H9 (cell line): Measurements from ENCODE around the gene XPNPEP2. TPM values are rescaled to one million over a fixed set of nuclear protein-coding genes. Genes with fewer than 3 reads are reported as not detected.

ENCODE experiments used
- DNase-seq: peaks from one replicate; pipeline ENCODE4 v3.0.0-alpha.2; 2017
- H2AFZ ChIP-seq: one replicate; pipeline ENCODE4 v1.6.1; 2013; ENCODE audit warnings: mild to moderate bottlenecking, low read length, control low read depth, moderate library complexity
- H2AK5ac ChIP-seq: 2 replicates; pipeline ENCODE4 v1.6.1; 2013; ENCODE audit warnings: low read length, control low read depth, mixed read lengths; ENCODE audit not compliant: insufficient read length
- H2BK120ac ChIP-seq: one replicate; pipeline ENCODE4 v1.6.1; 2013; ENCODE audit warnings: low read depth, mild to moderate bottlenecking, low read length, control low read depth, inconsistent platforms; ENCODE audit not compliant: poor library complexity, severe bottlenecking
- H2BK12ac ChIP-seq: 2 replicates; pipeline ENCODE4 v1.6.1; 2013; ENCODE audit warnings: low read length, control low read depth, mixed read lengths, low read depth; ENCODE audit not compliant: insufficient read length
- H2BK15ac ChIP-seq: 2 replicates; pipeline ENCODE4 v1.6.1; 2013; ENCODE audit warnings: low read depth, low read length, control low read depth
- H2BK20ac ChIP-seq: one replicate; pipeline ENCODE4 v1.6.1; 2013; ENCODE audit warnings: low read depth, mild to moderate bottlenecking, low read length, control low read depth, inconsistent platforms; ENCODE audit not compliant: poor library complexity, severe bottlenecking
- H2BK5ac ChIP-seq: 2 replicates; pipeline ENCODE4 v1.6.1; 2013; ENCODE audit warnings: low read length, control low read depth, mixed read lengths; ENCODE audit not compliant: insufficient read length
- H3K14ac ChIP-seq: 2 replicates; pipeline ENCODE4 v1.6.1; 2013; ENCODE audit warnings: low read length, control low read depth; ENCODE audit not compliant: insufficient read depth
- H3K18ac ChIP-seq: 2 replicates; pipeline ENCODE4 v1.6.1; 2013; ENCODE audit warnings: low read depth, mild to moderate bottlenecking, mixed read lengths, low read length, control low read depth; ENCODE audit not compliant: insufficient read length
- H3K23ac ChIP-seq: 2 replicates; pipeline ENCODE4 v1.6.1; 2013; ENCODE audit warnings: low read length, control low read depth, mixed read lengths, low read depth; ENCODE audit not compliant: insufficient read length
- H3K23me2 ChIP-seq: 2 replicates; pipeline ENCODE4 v1.6.1; 2013; ENCODE audit warnings: low read depth, mild to moderate bottlenecking, mixed read lengths, low read length, control low read depth; ENCODE audit not compliant: insufficient read length, poor library complexity, severe bottlenecking
- H3K27ac ChIP-seq: 2 replicates; pipeline ENCODE4 v1.5.1; 2013; ENCODE audit warnings: low read length, control low read depth, mixed read lengths, low read depth; ENCODE audit not compliant: insufficient read length
- H3K27me3 ChIP-seq: 2 replicates; pipeline ENCODE4 v1.6.1; 2013; ENCODE audit warnings: low read length, control low read depth, inconsistent platforms; ENCODE audit not compliant: insufficient read depth
- H3K4ac ChIP-seq: 2 replicates; pipeline ENCODE4 v1.6.1; 2013; ENCODE audit warnings: low read depth, mild to moderate bottlenecking, control low read depth, inconsistent platforms, low read length, moderate library complexity
- H3K4me1 ChIP-seq: 2 replicates; pipeline ENCODE4 v1.6.1; 2013; ENCODE audit warnings: low read length, control low read depth, inconsistent platforms; ENCODE audit not compliant: insufficient read depth
- H3K4me2 ChIP-seq: 2 replicates; pipeline ENCODE4 v1.6.1; 2013; ENCODE audit warnings: low read length, control low read depth, mixed read lengths; ENCODE audit not compliant: insufficient read length, insufficient read depth
- H3K56ac ChIP-seq: 2 replicates; pipeline ENCODE4 v1.6.1; 2013; ENCODE audit warnings: low read depth, mild to moderate bottlenecking, mixed read lengths, low read length, control low read depth; ENCODE audit not compliant: insufficient read length
- H3K79me1 ChIP-seq: 2 replicates; pipeline ENCODE4 v1.6.1; 2013; ENCODE audit warnings: low read depth, mild to moderate bottlenecking, moderate library complexity, low read length, control low read depth, inconsistent platforms; ENCODE audit not compliant: insufficient read depth, poor library complexity, severe bottlenecking
- H3K79me2 ChIP-seq: 2 replicates; pipeline ENCODE4 v1.6.1; 2013; ENCODE audit warnings: low read length, control low read depth, inconsistent platforms; ENCODE audit not compliant: insufficient read depth
- H3K9ac ChIP-seq: 2 replicates; pipeline ENCODE4 v1.6.1; 2013; ENCODE audit warnings: low read length, control low read depth, mixed read lengths; ENCODE audit not compliant: insufficient read length; ENCODE audit errors: extremely low read depth
- H3K9me3 ChIP-seq: one replicate; pipeline ENCODE4 v1.6.1; 2013; ENCODE audit warnings: low read depth, low read length, inconsistent platforms; ENCODE audit not compliant: control insufficient read depth
- H3T11ph ChIP-seq: one replicate; pipeline ENCODE4 v1.6.1; 2013; ENCODE audit warnings: mild to moderate bottlenecking, low read length, control low read depth, inconsistent platforms
- H4K20me1 ChIP-seq: one replicate; pipeline ENCODE4 v1.6.1; 2013; ENCODE audit not compliant: control insufficient read depth, insufficient read length, insufficient read depth
- H4K5ac ChIP-seq: 2 replicates; pipeline ENCODE4 v1.6.1; 2013; ENCODE audit warnings: low read depth, mild to moderate bottlenecking, mixed read lengths, low read length, control low read depth; ENCODE audit not compliant: insufficient read length
- H4K8ac ChIP-seq: replicated peaks from 2 replicates; pipeline ENCODE4 v1.6.1; 2013; ENCODE audit warnings: low read length, control low read depth, mixed read lengths, low read depth; ENCODE audit not compliant: insufficient read length
- H4K91ac ChIP-seq: 2 replicates; pipeline ENCODE4 v1.6.1; 2013; ENCODE audit warnings: low read depth, mild to moderate bottlenecking, moderate library complexity, mixed read lengths, low read length, control low read depth; ENCODE audit not compliant: insufficient read length
- H3K27ac Mint-ChIP-seq, 3 experiments: 2 replicates in 2 of 3; 3 replicates in 1 of 3; pipeline ENCODE4 v1.8.0; 2020 to 2021; ENCODE audit warnings: mixed read lengths in 3 of 3, mild to moderate bottlenecking in 1 of 3, moderate library complexity in 1 of 3
- H3K27me3 Mint-ChIP-seq: 2 replicates; pipeline ENCODE4 v1.8.0; 2021; ENCODE audit warnings: low read depth, mild to moderate bottlenecking, moderate library complexity, mixed read lengths
- H3K36me3 Mint-ChIP-seq, 3 experiments: 2 replicates in 2 of 3; 3 replicates in 1 of 3; pipeline ENCODE4 v1.8.0; 2020 to 2021; ENCODE audit warnings: low read depth in 3 of 3, mixed read lengths in 3 of 3; ENCODE audit not compliant: insufficient read depth in 1 of 3
- H3K4me1 Mint-ChIP-seq, 2 experiments: 2 replicates each; pipeline ENCODE4 v1.8.0; 2020; ENCODE audit warnings: mixed read lengths in 2 of 2
- H3K4me3 Mint-ChIP-seq, 2 experiments: 2 replicates in 1 of 2; 3 replicates in 1 of 2; pipeline ENCODE4 v1.8.0; 2020 to 2021; ENCODE audit warnings: mild to moderate bottlenecking in 2 of 2, mixed read lengths in 2 of 2, moderate library complexity in 1 of 2
- H3K9me3 Mint-ChIP-seq, 2 experiments: 2 replicates in 1 of 2; 3 replicates in 1 of 2; pipeline ENCODE4 v1.8.0; 2020; ENCODE audit warnings: mild to moderate bottlenecking in 2 of 2, mixed read lengths in 2 of 2, moderate library complexity in 1 of 2
- CTCF ChIP-seq: fragments of 200-600 bp; sonication (generic); conservative IDR thresholded peaks from 3 replicates; pipeline ENCODE4 v1.8.0; 2021; ENCODE audit warnings: antibody characterized with exemption, mild to moderate bottlenecking
- WGBS: extraction: QIAGEN DNeasy Blood & Tissue Kit; methylation state at CpG from one replicate; pipeline ENCODE4 v1.1.7; 2013; ENCODE audit warnings: missing lambda C conversion rate, low lambda C conversion rate, mixed read lengths; ENCODE audit not compliant: insufficient read length; ENCODE audit errors: extremely low coverage; 5-methylcytosine and 5-hydroxymethylcytosine counted together
- total RNA-seq: library from RNA; stranded (reverse); gene quantifications from 2 replicates; pipeline ENCODE4 v1.2.1, GENCODE V29; 2021

Gene XPNPEP2
- total RNA-seq, 1 experiment from 2014 or later, result 0.11 TPM

- Histone ChIP-seq H3K9ac (no peak overlapping the region), H3K14ac (no peak overlapping the region), H4K20me1 (no peaks in the 10 kb centered on the region), H3K79me2 (no peaks in the 10 kb centered on the region), H2BK120ac (no peak overlapping the region), H2BK12ac (no peak overlapping the region), H3K79me1 (no peaks in the 10 kb centered on the region), H4K8ac (no peak overlapping the region), H4K91ac (no peak overlapping the region), H2AK5ac (no peak overlapping the region), H3K4me1 (no peaks in the 10 kb centered on the region), H3K18ac (no peak overlapping the region), H2BK15ac (no peak overlapping the region), H2BK20ac (no peak overlapping the region), H3K4ac (no peak overlapping the region), H3K9me3 (no peaks in the 10 kb centered on the region), H2AFZ (no peak overlapping the region), H2BK5ac (no peak overlapping the region), H3K4me2 (no peak overlapping the region), H4K5ac (no peak overlapping the region), H3K23me2 (no peaks in the 10 kb centered on the region), H3K27ac (no peak overlapping the region), H3K27me3 (no peaks in the 10 kb centered on the region), H3K56ac (no peak overlapping the region), H3T11ph (no peak overlapping the region), H3K23ac (no peak overlapping the region)
- peaks cover 14 to 21% of the 10 kb centered on the region in 2 experiments for H3K4me1 Mint-ChIP-seq
- no peak overlapping the region for H3K27ac Mint-ChIP-seq
- no peak for TF ChIP-seq CTCF
- peaks cover 28% of the 10 kb centered on the region for H3K27me3 Mint-ChIP-seq
- peaks cover 0 to 63% of the 10 kb centered on the region in 2 experiments; a peak in 3 of 5 replicates for H3K9me3 Mint-ChIP-seq
- H3K36me3 Mint-ChIP-seq, result no peaks in the 10 kb centered on the region; a peak in 2 of 7 replicates
- no peak overlapping the region for H3K4me3 Mint-ChIP-seq
- DNase-seq, result no peak
- no CpG with 5 or more reads among the region's 7 CpGs for WGBS
Measured at GRCh38 chrX:129746557-129747470, 8.0 kb downstream of the XPNPEP2 start.
